Uterus (tissue), 4 donors: ENCODE measurements around the gene IDH2. TPM values are rescaled to one million over a fixed set of nuclear protein-coding genes. Genes with fewer than 3 reads are reported as not detected.

Experiments
- DNase-seq, 2 donors: peaks; one replicate each; pipeline ENCODE4 v3.0.0-alpha.2; 2019 to 2020
- H3K27ac ChIP-seq, 2 donors: fragments of 200-600 bp; sonication (generic); 1 replicate in 1 of 2; 2 replicates in 1 of 2; pipeline ENCODE4 v1.5.1; 2016 to 2018
- H3K27me3 ChIP-seq, 2 donors: fragments of 200-600 bp; sonication (generic); one replicate each; pipeline ENCODE4 v1.5.1; 2018 to 2019; ENCODE audit warnings: control low read depth in 1 of 2
- H3K36me3 ChIP-seq, 2 donors: fragments of 200-600 bp; sonication (generic); one replicate each; pipeline ENCODE4 v1.5.1; 2019; ENCODE audit warnings: control low read depth in 1 of 2
- H3K4me1 ChIP-seq, 2 donors: fragments of 200-600 bp; sonication (generic); one replicate each; pipeline ENCODE4 v1.5.1; 2018 to 2019; ENCODE audit warnings: control low read depth in 1 of 2
- H3K4me3 ChIP-seq, 2 donors: fragments of 200-600 bp; sonication (generic); 1 replicate in 1 of 2; 2 replicates in 1 of 2; pipeline ENCODE4 v1.5.1; 2018 to 2019; ENCODE audit warnings: mild to moderate bottlenecking in 1 of 2
- H3K9me3 ChIP-seq, 2 donors: fragments of 200-600 bp; sonication (generic); one replicate each; pipeline ENCODE4 v1.5.1; 2019; ENCODE audit warnings: control low read depth in 1 of 2
- POLR2A ChIP-seq, 2 donors: fragments of 450-650 bp; IDR thresholded peaks; one replicate each; pipeline ENCODE4 v1.6.1; 2016; ENCODE audit warnings: antibody characterized with exemption in 2 of 2, mild to moderate bottlenecking in 1 of 2, moderate library complexity in 1 of 2
- intact Hi-C: fragments of 100-400 bp; cut with DNase I; formaldehyde crosslinking; loops from one replicate; pipeline ENCODE4 v1.15.1; 2023; ENCODE audit warnings: low total_unique reads
- total RNA-seq, 4 donors: library from RNA; depleted of rRNA in 3 of 4; stranded (reverse); fragments of >200 nt in 3 of 4; gene quantifications; one replicate each; pipeline versions ENCODE4 v1.1.0 to v1.2.4, GENCODE V29; 2014 to 2023
- TF ChIP-seq, protein P1 (sequence below), 4 experiments: fragments of 200-600 bp in 2 of 4; fragments of 450-650 bp in 2 of 4; sonication (generic) in 2 of 4; IDR thresholded peaks; one replicate each; pipeline ENCODE4 v1.5.1; 2016 to 2019; ENCODE audit warnings: antibody characterized with exemption in 4 of 4, mild to moderate bottlenecking in 2 of 4, moderate library complexity in 1 of 4
- donor health status: DM: yes; HTN: yes; CAD: no.

The IDH2 gene
- total RNA-seq, 4 donors from 2014 or later, result 4.1 to 93.8 (median 21.5) TPM

DNA sequence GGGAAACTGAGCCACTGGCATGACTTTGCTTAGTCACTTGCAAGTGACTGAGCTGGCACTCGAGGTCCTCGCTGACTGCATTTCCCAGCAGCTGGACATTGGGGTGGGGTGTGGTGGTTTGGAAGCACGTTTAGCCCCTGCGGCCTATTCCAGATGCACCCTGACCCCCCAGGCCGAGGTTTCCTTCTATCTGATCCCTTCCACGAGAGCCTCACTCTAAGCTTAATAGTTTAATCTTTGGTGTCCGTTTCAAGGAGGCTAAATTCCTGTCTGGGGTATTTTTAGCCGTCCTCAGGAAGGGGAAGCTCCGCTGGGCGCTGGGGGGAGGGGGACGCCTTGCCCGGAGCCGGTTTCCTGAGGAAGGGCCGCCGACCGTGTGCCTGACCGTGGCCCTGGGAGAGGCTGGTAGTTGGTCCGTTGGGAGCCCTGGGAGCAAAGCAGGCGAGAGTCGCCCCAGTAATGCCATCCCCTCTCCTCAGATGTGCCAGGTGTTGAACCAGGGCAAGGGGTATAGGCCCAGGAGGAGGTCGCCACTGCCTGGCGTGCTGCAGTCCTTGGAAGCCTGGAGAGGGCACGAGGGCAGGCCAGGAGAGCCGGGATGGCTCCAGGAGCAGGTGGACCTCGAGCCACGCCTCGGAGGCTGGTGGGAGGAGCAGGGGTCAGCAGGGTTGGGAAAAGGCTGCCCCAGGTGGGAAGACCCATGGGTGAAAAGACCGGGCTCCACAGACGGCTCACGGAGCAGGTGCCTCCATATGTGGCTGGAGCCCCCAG lies 37.2 kb downstream of the IDH2 start:
- peak in 1 of 2 donors; percentile 45 for DNase-seq
- Histone ChIP-seq H3K27me3 (no peaks in the 10 kb centered on the region), H3K36me3 (no peaks in the 10 kb centered on the region), H3K27ac (peak overlapping the region; percentile 16 to 75), H3K4me1 (peaks cover 0 to 27% of the 10 kb centered on the region in 2 donors), H3K4me3 (no peak overlapping the region), H3K9me3 (no peaks in the 10 kb centered on the region)
- no peak for TF ChIP-seq POLR2A (IDR thresholded peaks at IDR 0.05)
- TF ChIP-seq, protein P1, sequence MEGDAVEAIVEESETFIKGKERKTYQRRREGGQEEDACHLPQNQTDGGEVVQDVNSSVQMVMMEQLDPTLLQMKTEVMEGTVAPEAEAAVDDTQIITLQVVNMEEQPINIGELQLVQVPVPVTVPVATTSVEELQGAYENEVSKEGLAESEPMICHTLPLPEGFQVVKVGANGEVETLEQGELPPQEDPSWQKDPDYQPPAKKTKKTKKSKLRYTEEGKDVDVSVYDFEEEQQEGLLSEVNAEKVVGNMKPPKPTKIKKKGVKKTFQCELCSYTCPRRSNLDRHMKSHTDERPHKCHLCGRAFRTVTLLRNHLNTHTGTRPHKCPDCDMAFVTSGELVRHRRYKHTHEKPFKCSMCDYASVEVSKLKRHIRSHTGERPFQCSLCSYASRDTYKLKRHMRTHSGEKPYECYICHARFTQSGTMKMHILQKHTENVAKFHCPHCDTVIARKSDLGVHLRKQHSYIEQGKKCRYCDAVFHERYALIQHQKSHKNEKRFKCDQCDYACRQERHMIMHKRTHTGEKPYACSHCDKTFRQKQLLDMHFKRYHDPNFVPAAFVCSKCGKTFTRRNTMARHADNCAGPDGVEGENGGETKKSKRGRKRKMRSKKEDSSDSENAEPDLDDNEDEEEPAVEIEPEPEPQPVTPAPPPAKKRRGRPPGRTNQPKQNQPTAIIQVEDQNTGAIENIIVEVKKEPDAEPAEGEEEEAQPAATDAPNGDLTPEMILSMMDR (IDR thresholded peaks at IDR 0.05), result no peak
- intact Hi-C loops, result no loop called here

DNA sequence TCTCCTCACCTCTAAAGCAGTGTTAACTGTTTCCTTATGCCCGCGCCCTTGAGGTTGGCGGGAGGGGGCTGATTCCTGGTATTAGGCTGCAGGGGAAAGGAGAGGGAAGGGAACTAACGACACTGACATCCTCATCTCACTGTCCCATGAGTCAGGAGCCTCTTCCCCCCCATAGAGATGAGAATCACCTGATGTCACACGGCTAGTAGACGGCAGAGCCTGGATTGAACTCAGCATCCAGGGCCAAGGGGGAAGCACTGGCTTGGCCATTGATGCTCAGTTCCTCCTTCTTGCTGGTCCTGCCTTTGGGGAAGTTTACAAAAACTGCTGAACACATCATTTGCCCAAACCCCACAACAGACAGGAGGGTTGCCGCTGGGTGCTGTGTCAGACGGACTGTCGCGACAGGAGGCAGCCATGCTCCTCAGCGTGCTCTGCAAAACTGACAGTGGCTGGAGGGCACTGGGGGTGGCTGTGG lies 38.5 kb downstream of the IDH2 start:
- peak overlapping the region in 1 of 2 donors; percentile 75 for H3K27ac ChIP-seq
- intact Hi-C loops, result no loop called here
- DNase-seq, result no peak
- TF ChIP-seq POLR2A (IDR thresholded peaks at IDR 0.05), result no peak
- TF ChIP-seq, protein P1 (IDR thresholded peaks at IDR 0.05), result no peak
- no peaks in the 10 kb centered on the region for H3K36me3 ChIP-seq
- no peaks in the 10 kb centered on the region for H3K9me3 ChIP-seq
- no peaks in the 10 kb centered on the region for H3K27me3 ChIP-seq
- H3K4me1 ChIP-seq, result peaks cover 0 to 27% of the 10 kb centered on the region in 2 donors
- H3K4me3 ChIP-seq, result no peak overlapping the region

DNA sequence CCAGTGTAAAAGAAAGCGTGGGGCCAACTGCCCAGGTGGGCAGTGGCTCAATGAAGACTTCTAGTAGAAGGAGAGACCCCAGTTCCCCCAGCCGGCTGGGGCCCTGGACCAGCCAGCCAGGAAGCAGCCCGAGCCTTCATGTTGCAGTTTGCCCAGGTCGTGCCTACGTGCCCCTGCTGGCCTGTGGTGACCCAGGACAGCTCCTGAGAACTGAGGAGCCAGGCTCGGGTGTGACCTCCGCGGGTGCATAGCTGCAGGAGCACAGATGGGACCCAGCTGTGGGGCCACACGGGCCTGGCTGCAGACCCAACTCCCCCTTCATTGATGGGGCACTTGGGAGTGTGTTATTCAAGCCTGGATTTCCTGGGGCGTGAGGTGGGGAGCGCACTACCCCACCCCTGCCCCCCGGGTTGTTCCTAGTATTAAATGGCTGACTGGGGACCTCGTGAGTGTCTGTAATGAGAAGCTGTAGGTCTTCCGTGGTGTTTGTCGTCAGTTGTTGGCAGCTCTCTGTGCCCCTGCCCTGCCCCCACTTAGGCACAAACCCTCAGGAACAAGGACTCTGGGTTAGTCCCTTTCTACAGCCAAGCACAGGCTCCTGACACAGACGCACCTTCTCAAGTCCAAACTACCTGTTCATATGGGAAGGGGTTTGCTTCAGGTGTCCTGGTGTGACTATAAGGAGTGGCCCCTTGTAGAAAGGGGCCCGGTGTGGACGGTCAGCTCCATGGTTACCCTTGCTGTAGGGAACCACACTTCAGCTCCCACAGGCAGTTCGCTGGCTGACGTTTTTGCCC lies 39.1 kb downstream of the IDH2 start:
- DNase-seq, result no peak
- peak overlapping the region in 1 of 2 donors; percentile 35 for H3K27ac ChIP-seq
- H3K9me3 ChIP-seq, result no peaks in the 10 kb centered on the region
- TF ChIP-seq POLR2A (IDR thresholded peaks at IDR 0.05), result no peak
- TF ChIP-seq, protein P1 (IDR thresholded peaks at IDR 0.05), result no peak
- intact Hi-C loops, result no loop called here
- H3K4me3 ChIP-seq, result no peak overlapping the region
- H3K4me1 ChIP-seq, result peaks cover 0 to 27% of the 10 kb centered on the region in 2 donors
- no peaks in the 10 kb centered on the region for H3K27me3 ChIP-seq
- no peaks in the 10 kb centered on the region for H3K36me3 ChIP-seq

DNA sequence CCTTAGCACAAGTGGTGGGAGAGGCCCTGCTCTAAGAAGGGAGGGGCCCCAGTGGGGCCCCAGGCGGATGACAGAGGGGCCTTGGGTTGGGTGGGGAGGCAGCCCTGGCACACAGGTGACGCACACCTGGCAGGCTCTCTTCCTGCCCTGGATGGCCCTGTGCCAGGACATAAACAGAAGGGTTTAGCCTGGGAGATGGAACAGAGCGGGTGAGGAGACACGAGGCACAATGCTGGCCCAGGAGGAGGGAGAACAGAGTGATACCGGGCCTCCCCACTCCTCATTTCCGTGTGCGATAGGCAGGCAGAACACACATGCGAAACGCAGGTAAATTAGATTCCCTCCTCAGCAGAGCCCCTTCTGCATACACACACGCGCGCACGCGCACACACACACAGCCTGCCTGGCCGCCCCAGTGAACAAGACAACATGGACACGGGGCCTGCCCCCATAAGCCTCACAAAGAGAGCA lies 39.8 kb downstream of the IDH2 start:
- DNase-seq, result no peak
- Histone ChIP-seq H3K4me1 (peaks cover 0 to 27% of the 10 kb centered on the region in 2 donors), H3K36me3 (no peaks in the 10 kb centered on the region), H3K4me3 (no peak overlapping the region), H3K9me3 (no peaks in the 10 kb centered on the region), H3K27ac (peak overlapping the region; percentile 43 to 62), H3K27me3 (no peaks in the 10 kb centered on the region)
- intact Hi-C loops, result no loop called here
- TF ChIP-seq, protein P1 (IDR thresholded peaks at IDR 0.05), result no peak
- no peak for TF ChIP-seq POLR2A (IDR thresholded peaks at IDR 0.05)
